GM18951 (cell line): ENCODE results near the gene PDCD4.

Experiments used
- POLR2A ChIP-seq: IDR thresholded peaks from 4 replicates; pipeline ENCODE4 v1.6.1; 2011; ENCODE audit warnings: mild to moderate bottlenecking; ENCODE audit not compliant: insufficient read length, insufficient read depth; ENCODE audit errors: extremely low read depth
- in situ Hi-C: fragments of 300-500 bp; cut with MboI; formaldehyde crosslinking; loops from one replicate; pipeline ENCODE4 v1.12.0; 2022; ENCODE audit warnings: low sequenced_read_pairs, mixed read lengths, inconsistent platforms; ENCODE audit not compliant: unreplicated experiment

PDCD4 gene

GRCh38 chr10:110918269-110918642 lies 46.5 kb downstream of the PDCD4 start:
- in situ Hi-C loops = no loop called here
- no peak for TF ChIP-seq POLR2A

DNA sequence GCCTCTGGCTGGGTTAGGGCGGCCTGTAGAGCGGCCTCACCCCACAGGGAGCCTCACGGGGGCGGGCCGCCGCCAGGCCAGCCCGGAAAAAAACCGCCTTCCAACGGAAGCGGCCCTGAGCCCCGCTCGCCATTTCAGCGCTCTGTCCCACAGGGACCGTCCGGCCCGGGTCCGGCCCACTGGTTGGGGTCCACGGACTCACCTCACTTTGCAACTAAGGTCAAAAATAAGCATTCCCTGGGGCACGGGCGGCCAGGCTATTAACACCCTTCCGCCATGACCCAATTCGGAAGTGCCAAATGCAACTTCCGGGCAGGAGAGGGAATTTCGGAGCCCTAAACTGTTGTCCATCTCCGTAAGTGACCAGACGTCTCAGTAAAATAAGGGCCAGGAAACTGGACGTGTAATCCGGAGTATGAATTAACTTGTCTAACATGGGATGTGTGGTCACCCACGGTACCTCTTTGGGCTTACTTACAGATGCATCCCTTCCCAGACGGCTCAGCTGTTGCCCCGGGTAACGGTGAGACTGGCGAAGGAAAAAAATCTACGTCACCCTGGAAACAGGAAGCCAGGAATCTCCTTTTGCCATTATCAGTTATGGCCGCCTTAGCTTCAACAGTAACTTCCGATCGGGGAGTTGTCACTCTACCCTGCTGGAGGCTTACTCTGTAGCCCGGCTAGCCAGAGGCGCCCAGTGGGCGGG lies 47.1 kb downstream of the PDCD4 start, which contains the start of gene BBIP1:
Gene BBIP1 (minus strand): TSS at position 538 of the 706 bp plus-strand sequence. CDS start 1,023 bp downstream, outside the sequence.
- in situ Hi-C loops = no loop called here
- TF ChIP-seq POLR2A = peak; percentile 79

- TF ChIP-seq POLR2A = peak; percentile 77
- in situ Hi-C loops = no loop called here
These were observed 47.7 kb downstream of the PDCD4 start, which contains the start of gene SHOC2 for GRCh38 chr10:110919349-110919931. SHOC2 (plus strand) TSS chr10:110919604; CDS start chr10:110964359, 44,755 bp downstream.

DNA sequence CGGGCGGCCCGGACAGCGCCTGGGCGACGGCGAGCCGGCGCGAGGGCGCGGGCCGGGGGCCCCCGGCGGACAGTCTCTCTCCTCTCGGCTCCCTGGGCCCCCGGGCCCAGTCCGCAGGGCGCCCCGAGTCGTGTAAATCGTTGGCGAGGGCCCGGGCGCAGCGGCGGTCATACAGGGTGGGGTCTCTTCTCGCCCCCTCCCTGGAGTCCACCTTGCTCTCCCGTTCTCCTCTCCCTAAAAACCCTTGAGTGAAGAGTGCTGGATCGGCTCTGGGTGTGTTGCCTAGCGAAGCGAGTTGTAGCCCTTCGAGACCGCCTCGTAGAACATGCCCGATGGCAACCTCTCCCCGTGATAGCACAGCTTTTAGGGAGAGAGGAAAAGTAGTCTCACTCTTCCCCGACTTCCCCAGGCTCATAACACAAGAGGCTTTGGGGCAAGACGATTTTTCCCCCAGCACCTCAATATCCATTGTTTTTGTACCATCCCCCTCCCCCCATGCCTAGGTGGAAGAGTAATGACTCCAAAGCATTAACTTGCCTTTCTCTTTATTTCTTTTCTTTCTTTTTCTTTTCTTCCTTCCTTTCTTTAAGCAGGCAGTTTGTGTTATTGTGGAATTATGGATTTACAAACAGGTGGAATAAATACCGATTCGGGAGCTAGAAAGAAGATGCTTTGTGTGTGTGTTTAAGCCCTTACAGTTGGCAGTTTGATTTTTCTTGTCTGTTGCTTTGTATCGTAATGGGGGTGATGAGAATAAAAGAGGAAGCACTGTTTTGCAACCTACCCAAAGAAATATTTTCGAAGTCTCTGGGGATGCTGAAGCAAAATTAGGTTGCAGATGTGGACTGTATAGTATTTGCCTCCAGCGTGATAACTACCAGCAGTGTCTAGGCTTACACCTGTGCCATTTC lies 48.5 kb downstream of the PDCD4 start:
- TF ChIP-seq POLR2A = no peak
- in situ Hi-C loops = no loop called here

DNA sequence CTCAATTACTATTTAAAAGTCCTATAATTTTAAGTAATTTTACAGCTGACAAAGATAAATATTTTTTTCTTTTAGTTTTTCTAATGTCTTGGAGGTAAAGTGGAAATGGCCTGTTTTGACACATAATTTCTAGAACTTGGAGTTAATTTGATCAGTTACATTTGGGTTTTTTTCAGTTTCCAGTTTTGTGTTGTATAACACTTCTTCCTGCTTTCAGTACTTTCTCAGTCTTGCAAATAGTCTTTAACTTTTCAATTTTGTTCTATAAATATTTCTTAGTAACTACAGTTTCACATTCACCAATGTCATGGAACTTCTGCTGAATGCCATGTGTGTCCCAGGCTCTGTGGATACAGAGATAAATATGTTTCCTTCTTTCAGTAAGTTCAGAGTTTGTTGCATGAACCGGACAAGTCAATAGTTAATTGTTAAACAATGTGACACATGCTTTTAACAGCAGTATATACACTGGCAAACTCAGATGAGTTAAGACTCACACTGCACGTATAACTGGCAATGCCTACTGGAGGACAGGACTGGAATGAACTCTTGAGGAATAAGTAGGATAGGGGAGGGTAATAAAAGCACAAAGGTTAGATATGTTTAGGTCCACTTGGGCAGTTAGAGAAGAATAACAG lies 52.2 kb downstream of the PDCD4 start:
- TF ChIP-seq POLR2A = no peak
- in situ Hi-C loops = no loop called here

DNA sequence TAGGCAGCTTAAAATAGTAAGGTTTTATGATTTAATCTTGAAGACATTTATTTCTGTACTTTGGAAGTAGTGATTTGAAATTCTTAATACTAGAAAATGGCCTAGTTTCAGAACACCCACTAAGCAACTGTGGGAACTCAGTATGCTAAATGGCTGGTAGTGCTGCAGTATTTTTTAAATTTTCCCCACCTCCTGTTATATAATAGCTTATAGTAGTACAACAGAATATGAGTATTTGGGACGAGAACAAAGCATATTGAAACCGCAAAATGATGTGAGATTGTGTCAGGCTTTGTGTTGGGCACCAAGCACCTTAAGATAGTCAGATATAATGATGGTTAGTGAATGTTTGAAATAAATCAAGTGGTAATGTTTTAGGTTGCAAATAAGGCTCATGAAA lies 55.7 kb downstream of the PDCD4 start:
- TF ChIP-seq POLR2A = no peak
- in situ Hi-C loops = no loop called here

DNA sequence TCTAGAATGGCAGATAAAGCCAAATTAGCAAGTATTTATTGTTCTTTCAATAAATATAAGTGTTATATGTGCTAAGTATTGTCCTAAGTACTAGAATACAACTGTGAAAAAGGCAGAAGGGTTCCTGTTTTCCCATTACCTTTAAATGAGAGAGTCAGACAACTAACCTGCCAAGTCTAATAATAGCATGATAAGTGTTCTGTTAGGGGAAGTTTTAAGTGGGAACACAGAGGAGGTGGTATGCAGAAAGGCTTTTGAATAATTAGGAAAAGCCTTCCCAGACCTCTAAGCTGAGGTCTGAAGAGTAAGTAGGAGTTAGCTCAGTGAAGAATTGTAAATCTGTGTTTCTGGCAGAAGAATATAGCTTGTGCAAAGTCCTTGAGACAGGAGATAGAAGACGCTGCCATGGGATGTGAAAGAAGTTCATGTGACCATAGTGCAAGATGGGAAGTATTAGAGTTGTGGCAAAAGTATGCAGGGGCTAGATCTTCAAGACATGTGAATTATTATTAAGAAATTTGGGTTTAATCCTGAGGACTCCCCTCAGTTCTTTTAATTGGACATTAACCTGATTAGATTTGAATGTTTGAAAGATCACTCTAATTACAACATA lies 60.1 kb downstream of the PDCD4 start:
- TF ChIP-seq POLR2A = no peak
- in situ Hi-C loops = no loop called here

GRCh38 chr10:110932505-110933180 lies 60.9 kb downstream of the PDCD4 start:
- in situ Hi-C loops = no loop called here
- no peak for TF ChIP-seq POLR2A

GRCh38 chr10:110936757-110937156 lies 65.0 kb downstream of the PDCD4 start:
- no peak for TF ChIP-seq POLR2A
- in situ Hi-C loops = no loop called here

- TF ChIP-seq POLR2A = no peak
- in situ Hi-C loops = no loop called here
These were observed 67.7 kb downstream of the PDCD4 start for GRCh38 chr10:110939419-110939818.

DNA sequence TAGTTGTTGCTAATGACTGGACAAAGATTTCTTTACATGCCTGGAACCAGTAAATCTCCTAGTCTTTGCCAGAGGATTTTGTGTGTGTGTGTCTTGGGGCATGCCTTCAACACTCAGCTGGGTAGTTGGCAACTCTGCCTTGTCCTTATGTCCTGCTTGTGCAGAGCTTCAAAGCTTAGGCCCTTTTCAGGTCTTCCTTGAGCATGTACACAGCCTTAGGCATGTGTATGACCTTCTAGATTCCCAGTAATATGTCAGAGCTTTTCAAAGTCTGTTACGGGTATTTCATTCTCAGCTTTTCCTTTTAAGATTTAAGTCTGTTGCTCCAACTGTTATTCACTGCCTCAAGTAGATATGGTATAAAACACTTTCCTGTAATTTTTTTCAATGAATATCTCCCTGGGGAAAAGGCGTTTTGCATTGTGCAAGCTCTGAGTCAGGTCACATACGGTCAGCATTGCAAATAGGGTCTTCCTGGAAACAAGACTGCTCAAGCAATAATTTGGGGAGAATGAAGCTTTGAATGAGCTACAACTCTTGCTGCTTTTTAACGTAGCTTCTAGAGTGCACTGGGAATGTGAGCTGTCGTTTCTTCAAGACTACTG lies 73.2 kb downstream of the PDCD4 start:
- in situ Hi-C loops = no loop called here
- TF ChIP-seq POLR2A = no peak

GRCh38 chr10:110946496-110946895 lies 74.8 kb downstream of the PDCD4 start:
- in situ Hi-C loops = no loop called here
- no peak for TF ChIP-seq POLR2A
